OCI-LY1 (cell line): ENCODE data around the gene NEURL2.

ENCODE experiments used
- H2AFZ ChIP-seq: fragments of 200-600 bp; sonication (generic), shearing (Covaris generic); 2 replicates; pipeline ENCODE4 v1.6.0; 2014; ENCODE audit warnings: antibody characterized with exemption, mild to moderate bottlenecking, low read length
- H3F3A ChIP-seq: fragments of 200-600 bp; sonication (generic), shearing (Covaris generic); 2 replicates; pipeline ENCODE4 v1.6.0; 2014; ENCODE audit warnings: mild to moderate bottlenecking, antibody characterized with exemption, low read length, moderate library complexity; ENCODE audit not compliant: insufficient read depth
- H3K27ac ChIP-seq: fragments of 200-600 bp; sonication (generic); 2 replicates; pipeline ENCODE4 v1.5.1; 2014; ENCODE audit warnings: low read length, mixed run types, mild to moderate bottlenecking, low read depth; ENCODE audit not compliant: poor library complexity, severe bottlenecking
- H3K27me3 ChIP-seq: fragments of 200-600 bp; sonication (generic); 2 replicates; pipeline ENCODE4 v1.6.0; 2014; ENCODE audit warnings: antibody characterized with exemption, mild to moderate bottlenecking, low read length, moderate library complexity; ENCODE audit not compliant: insufficient read depth
- H3K36me3 ChIP-seq: fragments of 200-600 bp; sonication (generic); 2 replicates; pipeline ENCODE4 v1.6.1; 2014; ENCODE audit warnings: mild to moderate bottlenecking, antibody characterized with exemption, low read length, moderate library complexity, mixed read lengths; ENCODE audit not compliant: insufficient read depth
- H3K4me1 ChIP-seq: fragments of 200-600 bp; sonication (generic); 2 replicates; pipeline ENCODE4 v1.5.1; 2014; ENCODE audit warnings: mild to moderate bottlenecking, low read length, moderate library complexity; ENCODE audit not compliant: insufficient read depth, severe bottlenecking
- H3K4me2 ChIP-seq: fragments of 200-600 bp; sonication (generic), shearing (Covaris generic); 2 replicates; pipeline ENCODE4 v1.6.1; 2014; ENCODE audit warnings: low read length
- H3K4me3 ChIP-seq: fragments of 200-600 bp; sonication (generic); 2 replicates; pipeline ENCODE4 v1.5.1; 2014; ENCODE audit warnings: low read length, low read depth, mild to moderate bottlenecking, mixed read lengths; ENCODE audit not compliant: poor library complexity, severe bottlenecking
- H3K79me2 ChIP-seq: fragments of 200-600 bp; shearing (Covaris generic); 2 replicates; pipeline ENCODE4 v1.6.1; 2016; ENCODE audit warnings: mixed run types, low read length, mixed read lengths; ENCODE audit not compliant: insufficient read depth
- H3K9ac ChIP-seq: fragments of 200-600 bp; sonication (generic), shearing (Covaris generic); 2 replicates; pipeline ENCODE4 v1.6.1; 2014; ENCODE audit warnings: mild to moderate bottlenecking, low read length, mixed read lengths
- H3K9me2 ChIP-seq: fragments of 200-600 bp; sonication (generic), shearing (Covaris generic); 2 replicates; pipeline ENCODE4 v1.6.1; 2014; ENCODE audit warnings: low read depth, mild to moderate bottlenecking, low read length, mixed read lengths
- H3K9me3 ChIP-seq: fragments of 200-600 bp; shearing (Covaris generic); 2 replicates; pipeline ENCODE4 v1.6.1; 2014; ENCODE audit warnings: low read length, mixed read lengths
- H4K20me1 ChIP-seq: fragments of 200-600 bp; sonication (generic), shearing (Covaris generic); 2 replicates; pipeline ENCODE4 v1.6.0; 2016; ENCODE audit warnings: mild to moderate bottlenecking, low read length; ENCODE audit not compliant: insufficient read depth
- EZH2 ChIP-seq: fragments of 200-600 bp; sonication (generic), shearing (Covaris generic); IDR thresholded peaks from 2 replicates; pipeline ENCODE4 v1.8.0; 2017; ENCODE audit warnings: borderline replicate concordance, mixed run types, mild to moderate bottlenecking, antibody characterized with exemption, low read length, moderate library complexity, mixed read lengths
- TF ChIP-seq, protein P1 (sequence below): fragments of 200-600 bp; sonication (generic), shearing (Covaris generic); IDR thresholded peaks from 2 replicates; pipeline ENCODE4 v1.5.1; 2017; ENCODE audit warnings: mild to moderate bottlenecking, antibody characterized with exemption, low read length, moderate library complexity, mixed read lengths

NEURL2 gene

DNA sequence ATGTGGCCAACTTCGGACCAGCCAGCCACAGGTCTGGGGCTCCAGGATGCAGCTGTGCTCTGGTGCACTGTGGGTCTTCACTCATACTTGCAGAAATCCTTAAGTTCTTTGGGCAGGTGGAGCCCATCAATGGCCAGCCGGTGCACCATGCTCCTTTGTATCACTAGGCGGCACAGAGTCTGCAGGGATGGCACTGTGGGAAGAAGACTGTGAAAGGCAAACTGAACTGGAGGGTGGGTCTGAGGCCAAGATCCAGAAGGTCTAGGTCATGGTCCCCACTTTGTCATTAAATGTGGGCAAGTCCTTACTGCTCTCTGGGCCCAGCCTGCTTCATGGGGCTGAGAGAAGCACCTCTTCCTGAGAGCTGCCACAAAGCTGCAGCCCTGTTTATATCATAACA lies 2.3 kb downstream of the NEURL2 start:
- Histone ChIP-seq H3K4me2 (no peak overlapping the region), H3F3A (no peaks in the 10 kb centered on the region; the same call in 1 of the 2 replicates), H3K9me2 (no peaks in the 10 kb centered on the region), H3K4me3 (no peak overlapping the region), H3K9me3 (no peaks in the 10 kb centered on the region), H3K9ac (no peak overlapping the region), H3K4me1 (peaks cover 30% of the 10 kb centered on the region), H3K36me3 (peaks cover 31% of the 10 kb centered on the region), H4K20me1 (no peaks in the 10 kb centered on the region), H3K27ac (peak overlapping the region; percentile 7), H3K79me2 (no peaks in the 10 kb centered on the region), H3K27me3 (no peaks in the 10 kb centered on the region), H2AFZ (no peak overlapping the region)
- TF ChIP-seq, protein P1, sequence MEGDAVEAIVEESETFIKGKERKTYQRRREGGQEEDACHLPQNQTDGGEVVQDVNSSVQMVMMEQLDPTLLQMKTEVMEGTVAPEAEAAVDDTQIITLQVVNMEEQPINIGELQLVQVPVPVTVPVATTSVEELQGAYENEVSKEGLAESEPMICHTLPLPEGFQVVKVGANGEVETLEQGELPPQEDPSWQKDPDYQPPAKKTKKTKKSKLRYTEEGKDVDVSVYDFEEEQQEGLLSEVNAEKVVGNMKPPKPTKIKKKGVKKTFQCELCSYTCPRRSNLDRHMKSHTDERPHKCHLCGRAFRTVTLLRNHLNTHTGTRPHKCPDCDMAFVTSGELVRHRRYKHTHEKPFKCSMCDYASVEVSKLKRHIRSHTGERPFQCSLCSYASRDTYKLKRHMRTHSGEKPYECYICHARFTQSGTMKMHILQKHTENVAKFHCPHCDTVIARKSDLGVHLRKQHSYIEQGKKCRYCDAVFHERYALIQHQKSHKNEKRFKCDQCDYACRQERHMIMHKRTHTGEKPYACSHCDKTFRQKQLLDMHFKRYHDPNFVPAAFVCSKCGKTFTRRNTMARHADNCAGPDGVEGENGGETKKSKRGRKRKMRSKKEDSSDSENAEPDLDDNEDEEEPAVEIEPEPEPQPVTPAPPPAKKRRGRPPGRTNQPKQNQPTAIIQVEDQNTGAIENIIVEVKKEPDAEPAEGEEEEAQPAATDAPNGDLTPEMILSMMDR: no peak
- no peak for TF ChIP-seq EZH2

DNA sequence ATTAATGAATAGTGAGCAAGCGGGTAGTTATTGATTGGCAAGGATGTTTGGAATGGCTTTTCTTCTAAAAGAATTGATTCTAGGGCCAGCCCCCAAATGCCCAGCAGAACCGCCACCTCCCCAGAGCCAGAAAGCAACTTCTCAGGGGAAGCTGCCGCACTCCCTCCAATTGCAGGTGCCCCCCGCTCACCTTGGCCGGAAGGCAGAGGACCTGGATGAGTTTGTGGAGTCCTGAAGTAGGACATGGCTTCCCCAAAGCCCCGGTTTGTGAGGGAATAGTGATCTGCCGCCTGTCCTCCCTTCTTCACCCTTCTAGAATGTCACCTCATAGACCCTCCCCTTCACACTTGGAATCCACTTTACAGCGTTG lies 3.7 kb downstream of the NEURL2 start, which contains the start of gene SPATA25:
Gene SPATA25 (minus strand): TSS at position 277 of the 370 bp plus-strand sequence. CDS start 32 bp downstream, at position 245.
- no peak within 1 kb of the TSS for H2AFZ ChIP-seq
- H3K27me3 ChIP-seq: no peaks in the 10 kb centered on the region
- H3K9me3 ChIP-seq: no peaks in the 10 kb centered on the region
- TF ChIP-seq, protein P1: no peak
- no peak for TF ChIP-seq EZH2
- H3K4me2 ChIP-seq: no peak within 1 kb of the TSS
- no peaks in the 10 kb centered on the region for H4K20me1 ChIP-seq
- no peak within 1 kb of the TSS for H3K9ac ChIP-seq
- H3K4me1 ChIP-seq: peaks cover 23% of the 10 kb centered on the region
- no peaks in the 10 kb centered on the region for H3K79me2 ChIP-seq
- H3K27ac ChIP-seq: no peak within 1 kb of the TSS
- H3F3A ChIP-seq: no peaks in the 10 kb centered on the region; the same call in 1 of the 2 replicates
- H3K9me2 ChIP-seq: no peaks in the 10 kb centered on the region
- peaks cover 43% of the 10 kb centered on the region for H3K36me3 ChIP-seq
- no peak within 1 kb of the TSS for H3K4me3 ChIP-seq

DNA sequence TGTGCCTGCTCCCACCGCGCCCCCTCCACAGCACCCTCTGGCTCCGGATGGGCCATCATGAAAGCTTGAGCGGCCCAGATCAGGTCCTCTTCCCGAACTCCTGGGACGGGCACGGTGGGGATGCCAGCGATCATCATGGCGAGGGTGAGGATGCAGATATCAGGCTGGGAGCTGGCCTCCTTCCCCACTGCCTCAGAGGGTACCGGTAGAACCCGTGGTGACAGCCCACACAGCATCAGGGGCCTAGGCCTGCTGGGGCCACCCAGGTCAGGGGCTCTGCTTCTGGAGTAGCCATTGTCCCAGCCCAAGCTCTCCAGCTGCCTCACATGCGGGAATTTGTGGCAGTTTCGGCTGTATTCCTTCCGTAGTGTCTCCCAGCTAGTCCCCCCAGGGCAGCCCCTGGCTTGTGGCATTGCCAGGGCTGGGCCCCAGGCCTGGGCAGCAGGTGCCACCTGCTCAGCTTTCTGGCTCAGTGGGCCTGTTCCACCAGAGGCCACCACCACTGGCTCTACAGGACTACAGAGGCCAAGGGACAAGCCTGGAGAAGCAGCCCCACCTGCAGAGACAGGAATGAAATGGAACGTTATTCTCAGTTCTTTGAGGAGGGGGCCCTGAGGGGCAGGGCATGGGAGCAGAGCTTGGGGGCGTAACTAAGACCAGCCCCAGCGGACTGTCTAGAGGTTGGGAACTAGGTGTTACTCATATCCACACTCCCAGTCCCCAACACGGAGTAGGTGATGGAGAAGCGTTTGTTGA lies 4.2 kb downstream of the NEURL2 start:
- Histone ChIP-seq H3K9ac (no peak overlapping the region), H3K9me2 (no peaks in the 10 kb centered on the region)
- TF ChIP-seq, protein P1: no peak
- TF ChIP-seq EZH2: no peak

More for the DNA sequence above, 4.2 kb downstream of the NEURL2 start:
- Histone ChIP-seq H3K27ac (no peak overlapping the region), H3K9me3 (no peaks in the 10 kb centered on the region), H3F3A (no peaks in the 10 kb centered on the region; the same call in 1 of the 2 replicates), H3K4me1 (peaks cover 23% of the 10 kb centered on the region), H3K4me2 (no peak overlapping the region), H3K4me3 (no peak overlapping the region), H3K27me3 (no peaks in the 10 kb centered on the region), H4K20me1 (no peaks in the 10 kb centered on the region), H3K36me3 (peaks cover 47% of the 10 kb centered on the region), H3K79me2 (no peaks in the 10 kb centered on the region), H2AFZ (no peak overlapping the region)
